Esophagus muscularis mucosa (tissue), 3 donors: ENCODE measurements around the gene THRA.

Experiments used
- CTCF ChIP-seq, 3 experiments: fragments of 200-600 bp in 2 of 3; fragments of 450-650 bp in 1 of 3; sonication (generic) in 2 of 3; IDR thresholded peaks; one replicate each; pipeline ENCODE4 v1.5.1; 2017 to 2019; ENCODE audit warnings: antibody characterized with exemption in 3 of 3, mild to moderate bottlenecking in 2 of 3, moderate library complexity in 1 of 3
- POLR2A ChIP-seq: fragments of 450-650 bp; IDR thresholded peaks from one replicate; pipeline ENCODE4 v1.6.1; 2017; ENCODE audit warnings: antibody characterized with exemption, moderate library complexity, mild to moderate bottlenecking, low read depth

GRCh38 chr17:40086150-40087044 is 23.6 kb downstream of the THRA start:
- TF ChIP-seq POLR2A (no peak), CTCF (IDR thresholded peaks at IDR 0.05) (peak; percentile 86 to 95 (median 93))
